IPS-NIHi7 (cell line): ENCODE measurements around the gene TBX10.
"Not testable (repeated sequence)": the region's sequence is repeated elsewhere in the genome, so short reads cannot be mapped to it uniquely, and the experiment has no call there.

Experiments
- DNase-seq: peaks from one replicate; pipeline ENCODE4 v3.0.0; 2012; ENCODE audit warnings: mixed read lengths; ENCODE audit errors: extremely low spot score

Gene TBX10

GRCh38 chr11:67664696-67665540 is 25.4 kb upstream of the TBX10 start:
- peak; percentile 7 for DNase-seq

GRCh38 chr11:67664213-67664585 is 24.6 kb upstream of the TBX10 start:
- DNase-seq: no peak

- DNase-seq: peak; percentile 6
These were observed 24.1 kb upstream of the TBX10 start for GRCh38 chr11:67663532-67664212.

- peak; percentile 6 for DNase-seq
These were observed 23.4 kb upstream of the TBX10 start for GRCh38 chr11:67662835-67663531.

GRCh38 chr11:67662142-67662834 is 22.7 kb upstream of the TBX10 start:
- no peak for DNase-seq

- not testable (repeated sequence) for DNase-seq
These were observed 21.2 kb upstream of the TBX10 start for GRCh38 chr11:67660752-67661151.

GRCh38 chr11:67659651-67660165 is 20.1 kb upstream of the TBX10 start:
- not testable (repeated sequence) for DNase-seq

GRCh38 chr11:67657300-67657699 is 17.7 kb upstream of the TBX10 start:
- DNase-seq: no peak

GRCh38 chr11:67656278-67656922 is 16.8 kb upstream of the TBX10 start:
- peak; percentile 4 for DNase-seq

- no peak for DNase-seq
These were observed 14.7 kb upstream of the TBX10 start for GRCh38 chr11:67654225-67654624.

- DNase-seq: no peak
These were observed 13.6 kb upstream of the TBX10 start for GRCh38 chr11:67652965-67653845.

GRCh38 chr11:67651976-67652781 is 12.6 kb upstream of the TBX10 start:
- DNase-seq: peak; percentile 6

GRCh38 chr11:67649634-67650510 is 10.3 kb upstream of the TBX10 start:
- no peak for DNase-seq

GRCh38 chr11:67648796-67649613 is 9.4 kb upstream of the TBX10 start:
- DNase-seq: peak; percentile 5

GRCh38 chr11:67648140-67648795 is 8.7 kb upstream of the TBX10 start:
- peak; percentile 77 for DNase-seq

- DNase-seq: no peak
These were observed 7.9 kb upstream of the TBX10 start for GRCh38 chr11:67647471-67647870.
